RWPE1 (cell line): ENCODE data around the gene STK24.
"Not testable (repeated sequence)": the region's sequence is repeated elsewhere in the genome, so short reads cannot be mapped to it uniquely, and the experiment has no call there.

Source experiments
- CTCF ChIA-PET: fragments of 350-600 bp; sonication (Branson Sonifier 250); formaldehyde crosslinking; extraction: SDS; loops from one replicate; lab custom pipeline; 2021; lab: Yijun Ruan, JAX
- POLR2A ChIA-PET: fragments of 400-600 bp; formaldehyde crosslinking; extraction: SDS; loops from one replicate; lab custom pipeline; 2020; ENCODE audit warnings: antibody characterized with exemption; ENCODE audit not compliant: low non-redundant PET; lab: Yijun Ruan, JAX
- DNase-seq: peaks from one replicate; pipeline ENCODE4 v3.0.0; 2012; ENCODE audit warnings: low spot score
- H3K27ac ChIP-seq: fragments of 450-650 bp; 2 replicates; pipeline ENCODE4 v1.5.1; 2017
- CTCF ChIP-seq: fragments of 450-650 bp; conservative IDR thresholded peaks from 2 replicates; pipeline ENCODE4 v1.5.1; 2017; ENCODE audit warnings: low read depth, mild to moderate bottlenecking

Gene STK24

DNA sequence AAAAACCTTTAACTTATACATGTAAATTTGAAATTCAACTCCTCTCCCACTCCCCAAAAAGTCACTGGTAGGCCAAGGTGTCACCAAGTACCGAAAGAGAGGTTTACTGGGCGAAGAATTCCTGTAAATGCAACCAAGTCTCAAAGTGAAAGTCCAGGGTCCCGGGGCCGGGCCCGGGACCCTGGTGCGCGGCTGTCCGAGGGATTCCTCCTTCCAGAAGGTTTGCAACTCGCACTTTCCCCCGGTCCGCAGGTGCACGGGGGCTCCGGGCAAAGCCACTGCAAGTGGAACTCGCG, 1.1 kb downstream of the STK24 start:
- no peak for TF ChIP-seq CTCF
- peak overlapping the region; percentile 97 for H3K27ac ChIP-seq
- DNase-seq, result no peak
- POLR2A ChIA-PET, result interaction anchor here (0.7 kb wide), 1 partner anchor 60 kb away, joined by 3 read pairs; no protein-coding TSS in a partner anchor
- CTCF ChIA-PET, result interaction anchor here (0.9 kb wide), 1 partner anchor 128 kb away, joined by 3 read pairs; no protein-coding TSS in a partner anchor

DNA sequence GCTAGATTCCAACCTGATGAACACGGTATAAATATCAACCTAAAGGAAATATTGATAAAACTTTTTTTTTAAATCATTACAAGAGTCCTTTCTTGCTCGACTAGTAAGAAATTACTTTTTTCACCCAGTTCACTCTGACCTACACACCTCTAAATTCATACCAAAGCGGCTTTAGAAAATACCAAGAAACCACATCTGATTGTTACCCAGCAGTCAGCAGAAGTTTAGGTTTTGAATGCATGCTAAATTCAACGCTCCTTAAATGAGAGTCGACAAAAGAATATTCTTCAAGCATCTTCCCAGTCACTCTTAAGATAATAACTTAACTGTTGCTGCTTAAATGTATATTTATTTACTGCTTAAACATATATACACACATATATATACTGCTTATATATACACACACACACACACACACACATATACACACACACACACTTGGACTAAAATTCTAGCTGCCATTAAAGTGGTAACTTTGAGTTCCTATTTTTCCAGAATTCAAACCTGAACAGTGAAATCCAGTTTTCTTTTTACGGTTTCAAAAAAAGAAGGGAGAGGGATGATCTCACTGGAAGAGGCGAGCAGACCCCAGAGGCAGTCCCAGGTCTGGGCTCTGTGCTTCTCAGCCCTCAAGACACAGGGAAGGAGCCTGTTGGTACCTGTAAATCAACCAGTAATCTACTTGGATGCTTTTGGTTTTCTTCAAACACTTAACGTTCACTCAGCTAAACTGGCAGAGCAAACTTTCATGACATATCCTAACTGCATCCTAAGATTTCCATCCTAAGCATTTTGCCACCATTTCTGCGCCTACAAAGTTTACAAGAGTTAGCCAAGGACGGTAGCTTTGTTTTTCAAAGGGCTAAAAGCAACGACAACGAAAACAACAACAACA, 1.7 kb downstream of the STK24 start:
- CTCF ChIA-PET, result interaction anchor here (0.5 to 0.9 kb wide), 2 partner anchors 127 to 1341 kb away, joined by 3 read pairs; no protein-coding TSS in a partner anchor
- no peak for TF ChIP-seq CTCF
- no peak for DNase-seq
- POLR2A ChIA-PET, result interaction anchor here (0.7 kb wide), 1 partner anchor 59 kb away, joined by 3 read pairs; no protein-coding TSS in a partner anchor
- peak overlapping the region; percentile 97 for H3K27ac ChIP-seq

GRCh38 chr13:98571955-98572662, 4.8 kb downstream of the STK24 start:
- peak overlapping the region; percentile 82 for H3K27ac ChIP-seq
- ChIA-PET POLR2A (interaction anchor here (0.6 kb wide), 1 partner anchor 55 kb away, joined by 5 read pairs; no protein-coding TSS in a partner anchor), CTCF (interaction anchor here (0.6 to 1.2 kb wide), 2 partner anchors 81 to 85 kb away, joined by 3 to 4 read pairs; no protein-coding TSS in a partner anchor)
- DNase-seq, result no peak
- no peak for TF ChIP-seq CTCF

- DNase-seq, result peak; percentile 68
- TF ChIP-seq CTCF, result no peak
- CTCF ChIA-PET, result no interaction called here
- peak overlapping the region; percentile 82 for H3K27ac ChIP-seq
- POLR2A ChIA-PET, result no interaction called here
These were observed 6.0 kb downstream of the STK24 start for GRCh38 chr13:98570929-98571372.

DNA sequence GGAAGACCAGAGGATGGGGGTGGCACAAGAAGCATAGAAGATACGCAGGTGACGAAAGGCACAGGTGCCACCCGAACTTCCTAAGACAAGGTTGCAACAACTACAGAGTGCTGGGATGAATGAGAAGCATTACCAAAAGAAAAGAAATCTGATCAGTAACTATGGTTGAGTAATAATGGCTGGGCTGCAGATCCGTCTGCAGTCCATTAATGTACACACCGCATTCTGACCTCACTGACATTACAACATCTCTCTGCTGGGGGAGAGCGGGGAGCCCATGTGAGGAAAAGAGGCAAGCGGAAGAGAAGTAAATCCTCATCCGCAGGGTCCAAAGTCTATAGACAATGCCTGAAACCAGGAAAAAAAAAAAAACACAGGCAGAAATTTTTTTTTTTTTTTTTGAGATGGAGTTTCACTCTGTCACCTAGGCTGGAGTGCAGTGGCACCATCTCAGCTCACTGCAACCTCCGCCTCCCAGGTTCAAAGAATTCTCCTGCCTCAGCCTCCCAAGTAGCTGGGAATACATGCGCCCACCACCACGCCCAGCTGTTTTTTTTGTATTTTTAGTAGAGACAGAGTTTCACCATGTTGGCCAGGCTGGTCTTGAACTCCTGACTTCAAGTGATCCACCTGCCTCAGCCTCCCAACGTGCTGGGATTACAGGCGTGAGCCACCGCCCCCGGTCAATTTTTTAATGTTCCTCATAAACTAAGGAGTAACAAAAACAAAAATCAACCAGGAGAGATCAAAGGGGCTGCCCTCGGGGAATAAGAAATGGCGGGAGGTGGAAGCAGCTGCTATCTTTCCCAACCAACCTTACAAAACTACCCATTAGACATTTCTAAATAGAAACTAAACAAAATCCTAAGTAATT, 7.2 kb downstream of the STK24 start:
- CTCF ChIA-PET, result interaction anchor here (0.6 kb wide), 1 partner anchor 52 kb away, joined by 3 read pairs; no protein-coding TSS in a partner anchor
- peak overlapping the region; percentile 36; the same call in 1 of the 2 replicates for H3K27ac ChIP-seq
- DNase-seq, POLR2A ChIA-PET: not testable (repeated sequence)

DNA sequence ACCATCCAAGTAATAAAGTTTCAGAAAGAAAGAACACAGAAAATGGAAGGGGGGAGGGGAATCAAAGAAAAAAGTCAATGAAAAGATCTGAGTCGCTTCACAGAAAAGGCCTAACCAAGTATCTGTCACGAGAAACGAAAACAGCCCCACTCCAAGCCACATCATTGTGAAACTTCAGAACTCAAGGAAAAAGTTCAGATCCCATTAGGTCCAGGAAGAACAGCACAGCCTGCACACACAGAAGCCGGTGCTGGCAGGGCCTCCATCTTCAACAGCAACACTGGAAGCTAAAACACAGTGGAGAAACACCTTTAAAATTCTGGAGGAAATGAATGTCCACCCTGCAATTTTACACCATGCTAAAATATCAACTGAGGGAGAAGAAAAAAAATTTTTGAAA, 8.0 kb downstream of the STK24 start:
- no peak overlapping the region for H3K27ac ChIP-seq
- no peak for TF ChIP-seq CTCF
- CTCF ChIA-PET, result interaction anchor here (0.7 kb wide), 1 partner anchor 466 kb away, joined by 5 read pairs; no protein-coding TSS in a partner anchor
- POLR2A ChIA-PET, result no interaction called here
- no peak for DNase-seq
